SK-N-SH treated with all-trans-retinoic acid at 6 μM for 48 hours (cell line): ENCODE data around the gene CEP120.

Experiments used
- ATAC-seq: fragments of 200-7000 bp; cut with Tn5 transposase; 3 replicates; pipeline ENCODE4 v1.9.1; 2020; ENCODE audit warnings: mild to moderate bottlenecking, moderate library complexity
- ARNTL ChIP-seq: fragments of 450-650 bp; formaldehyde crosslinking; IDR thresholded peaks from 2 replicates; pipeline ENCODE4 v1.5.0; 2020; ENCODE audit warnings: low read depth, mild to moderate bottlenecking, moderate library complexity, borderline replicate concordance
- BACH2 ChIP-seq: fragments of 250-450 bp; sonication (Bioruptor Pico); IDR thresholded peaks from 2 replicates; pipeline ENCODE4 v1.9.0; 2021; ENCODE audit warnings: mild to moderate bottlenecking, borderline replicate concordance
- CSDC2 ChIP-seq: fragments of 250-450 bp; sonication (Bioruptor Pico); IDR thresholded peaks from 2 replicates; pipeline ENCODE4 v1.5.0; 2020; ENCODE audit warnings: mild to moderate bottlenecking, moderate library complexity
- GLIS3 ChIP-seq: fragments of 250-450 bp; sonication (Bioruptor Pico); IDR thresholded peaks from 2 replicates; pipeline ENCODE4 v1.5.0; 2020; ENCODE audit warnings: mild to moderate bottlenecking, moderate library complexity
- ISL1 ChIP-seq: fragments of 250-450 bp; sonication (Bioruptor Pico); IDR thresholded peaks from 2 replicates; pipeline ENCODE4 v2.1.2; 2022; ENCODE audit warnings: mild to moderate bottlenecking, moderate library complexity
- OSR1 ChIP-seq: fragments of 250-450 bp; sonication (Bioruptor Pico); IDR thresholded peaks from 2 replicates; pipeline ENCODE4 v1.8.0; 2022; ENCODE audit warnings: moderate library complexity, mild to moderate bottlenecking, inconsistent platforms
- PPARA ChIP-seq: fragments of 250-450 bp; sonication (Bioruptor Pico); IDR thresholded peaks from 2 replicates; pipeline ENCODE4 v1.5.0; 2020; ENCODE audit warnings: mild to moderate bottlenecking, borderline replicate concordance
- RARB ChIP-seq: fragments of 250-450 bp; sonication (Bioruptor Pico); IDR thresholded peaks from 2 replicates; pipeline ENCODE4 v1.8.0; 2021; ENCODE audit warnings: mild to moderate bottlenecking, moderate library complexity
- SNAI2 ChIP-seq: fragments of 250-450 bp; sonication (Bioruptor Pico); IDR thresholded peaks from 2 replicates; pipeline ENCODE4 v1.5.0; 2020; ENCODE audit warnings: mild to moderate bottlenecking, moderate library complexity
- TCF4 ChIP-seq: fragments of 250-450 bp; sonication (Bioruptor Pico); IDR thresholded peaks from 2 replicates; pipeline ENCODE4 v1.8.0; 2021; ENCODE audit warnings: mild to moderate bottlenecking, moderate library complexity, borderline replicate concordance
- TOX ChIP-seq: fragments of 250-450 bp; sonication (Bioruptor Pico); IDR thresholded peaks from 2 replicates; pipeline ENCODE4 v1.8.0; 2021; ENCODE audit warnings: mild to moderate bottlenecking, moderate library complexity, borderline replicate concordance
- ZC3H10 ChIP-seq: fragments of 250-450 bp; sonication (Bioruptor Pico); IDR thresholded peaks from 2 replicates; pipeline ENCODE4 v1.5.1; 2021; ENCODE audit warnings: mild to moderate bottlenecking, moderate library complexity
- ZFP3 ChIP-seq: fragments of 250-450 bp; sonication (Bioruptor Pico); IDR thresholded peaks from 2 replicates; pipeline ENCODE4 v1.5.0; 2020; ENCODE audit warnings: mild to moderate bottlenecking, moderate library complexity
- ZFP30 ChIP-seq: fragments of 450-650 bp; formaldehyde crosslinking; IDR thresholded peaks from 2 replicates; pipeline ENCODE4 v1.5.0; 2022; ENCODE audit warnings: mild to moderate bottlenecking, moderate library complexity
- ZNF565 ChIP-seq: fragments of 450-650 bp; formaldehyde crosslinking; conservative IDR thresholded peaks from 2 replicates; pipeline ENCODE4 v1.5.0; 2020; ENCODE audit warnings: low read depth, mild to moderate bottlenecking, moderate library complexity
- ZNF70 ChIP-seq: fragments of 450-650 bp; formaldehyde crosslinking; IDR thresholded peaks from 2 replicates; pipeline ENCODE4 v1.5.0; 2020; ENCODE audit warnings: mild to moderate bottlenecking, moderate library complexity
- ZNF8 ChIP-seq: fragments of 450-650 bp; formaldehyde crosslinking; IDR thresholded peaks from 2 replicates; pipeline ENCODE4 v1.5.0; 2020; ENCODE audit warnings: mild to moderate bottlenecking, moderate library complexity
- TF ChIP-seq, protein P1 (sequence below): fragments of 250-450 bp; sonication (Bioruptor Pico); IDR thresholded peaks from 2 replicates; pipeline ENCODE4 v1.5.1; 2021; ENCODE audit warnings: mild to moderate bottlenecking, moderate library complexity
- TF ChIP-seq, protein P2 (sequence below): fragments of 250-450 bp; sonication (Bioruptor Pico); IDR thresholded peaks from 2 replicates; pipeline ENCODE4 v1.8.0; 2020; ENCODE audit warnings: mild to moderate bottlenecking, moderate library complexity, borderline replicate concordance
- TF ChIP-seq, protein P3 (sequence below): fragments of 250-450 bp; sonication (Bioruptor Pico); IDR thresholded peaks from 2 replicates; pipeline ENCODE4 v1.5.1; 2020; ENCODE audit warnings: low read depth, mild to moderate bottlenecking, moderate library complexity
- TF ChIP-seq, protein P4 (sequence below): fragments of 250-450 bp; sonication (Bioruptor Pico); IDR thresholded peaks from 2 replicates; pipeline ENCODE4 v1.8.0; 2021; ENCODE audit warnings: low read depth, mild to moderate bottlenecking, moderate library complexity, borderline replicate concordance

CEP120 gene

DNA sequence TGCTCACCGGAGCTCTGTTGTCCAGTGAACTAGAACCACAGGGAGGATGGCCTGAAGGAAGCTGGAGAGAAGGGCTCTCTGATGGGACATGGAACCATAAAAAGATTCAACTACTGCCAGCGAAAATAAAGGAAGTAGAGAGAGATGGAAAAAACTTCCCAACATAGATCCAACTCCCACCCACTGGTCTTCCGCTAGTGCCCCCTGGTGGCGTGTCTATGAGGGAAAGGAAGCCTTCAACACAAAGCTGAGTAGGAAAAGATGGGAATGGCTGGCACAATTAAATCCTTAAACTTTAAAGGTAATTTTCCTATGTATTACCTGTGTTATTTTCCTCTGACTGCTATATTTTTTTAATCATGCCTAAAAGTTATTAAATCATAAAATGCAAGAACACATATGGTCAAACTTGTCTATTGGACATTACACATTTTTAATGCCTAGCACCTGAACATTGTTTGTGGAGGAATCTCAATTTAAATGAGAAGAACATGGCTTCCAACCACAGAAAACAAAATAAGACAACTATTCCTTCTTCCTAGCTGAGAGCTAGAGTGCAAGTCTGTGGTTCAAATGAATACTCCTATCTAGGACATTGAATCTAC is 51.5 kb downstream of the CEP120 start (continued):
- TF ChIP-seq BACH2 (CRISPR knock-in tag), result no peak
- no peak for TF ChIP-seq TCF4 (CRISPR knock-in tag)
- TF ChIP-seq ZNF8, result no peak
- TF ChIP-seq ZNF565 (CRISPR knock-in tag), result no peak

DNA sequence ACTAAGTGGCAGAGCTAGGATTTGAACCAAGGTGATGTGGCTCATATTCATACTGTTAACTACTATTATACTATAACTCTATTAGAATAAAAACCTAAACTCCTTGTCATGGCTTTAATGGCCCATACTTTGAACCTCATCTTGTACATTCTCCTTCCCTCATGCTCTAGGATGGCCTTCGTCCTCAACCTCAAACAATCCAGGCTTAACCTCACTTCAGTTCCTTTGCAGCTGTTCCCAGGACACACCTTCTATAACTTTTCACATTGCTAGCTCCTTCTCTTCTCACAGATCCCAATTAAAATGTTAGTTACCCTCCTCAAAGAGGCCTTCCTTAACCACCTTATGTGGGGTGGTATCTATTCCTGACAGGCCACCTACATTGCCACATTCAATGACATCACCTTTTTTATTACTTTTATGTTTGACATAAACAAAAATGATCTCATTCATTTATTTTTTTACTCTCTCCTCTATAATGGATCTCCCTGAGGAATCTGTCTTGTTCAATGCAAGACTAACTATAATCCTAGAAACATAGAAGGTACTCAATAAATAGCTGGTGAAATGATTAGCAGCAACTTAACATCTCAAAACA is 53.7 kb downstream of the CEP120 start:
- TF ChIP-seq, protein P1, sequence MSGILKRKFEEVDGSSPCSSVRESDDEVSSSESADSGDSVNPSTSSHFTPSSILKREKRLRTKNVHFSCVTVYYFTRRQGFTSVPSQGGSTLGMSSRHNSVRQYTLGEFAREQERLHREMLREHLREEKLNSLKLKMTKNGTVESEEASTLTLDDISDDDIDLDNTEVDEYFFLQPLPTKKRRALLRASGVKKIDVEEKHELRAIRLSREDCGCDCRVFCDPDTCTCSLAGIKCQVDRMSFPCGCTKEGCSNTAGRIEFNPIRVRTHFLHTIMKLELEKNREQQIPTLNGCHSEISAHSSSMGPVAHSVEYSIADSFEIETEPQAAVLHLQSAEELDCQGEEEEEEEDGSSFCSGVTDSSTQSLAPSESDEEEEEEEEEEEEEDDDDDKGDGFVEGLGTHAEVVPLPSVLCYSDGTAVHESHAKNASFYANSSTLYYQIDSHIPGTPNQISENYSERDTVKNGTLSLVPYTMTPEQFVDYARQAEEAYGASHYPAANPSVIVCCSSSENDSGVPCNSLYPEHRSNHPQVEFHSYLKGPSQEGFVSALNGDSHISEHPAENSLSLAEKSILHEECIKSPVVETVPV (CRISPR knock-in tag), result no peak
- TF ChIP-seq TCF4 (CRISPR knock-in tag) (no peak), CSDC2 (no peak), PPARA (CRISPR knock-in tag) (no peak), TOX (CRISPR knock-in tag) (no peak), SNAI2 (CRISPR knock-in tag) (no peak), GLIS3 (CRISPR knock-in tag) (no peak), BACH2 (CRISPR knock-in tag) (no peak), RARB (CRISPR knock-in tag) (no peak), ZFP3 (no peak), ZNF70 (CRISPR knock-in tag) (no peak), ZFP30 (no peak), ZNF565 (CRISPR knock-in tag) (no peak), ZC3H10 (CRISPR knock-in tag) (no peak), ISL1 (CRISPR knock-in tag) (no peak), ARNTL (CRISPR knock-in tag) (no peak)
- TF ChIP-seq, protein P2, sequence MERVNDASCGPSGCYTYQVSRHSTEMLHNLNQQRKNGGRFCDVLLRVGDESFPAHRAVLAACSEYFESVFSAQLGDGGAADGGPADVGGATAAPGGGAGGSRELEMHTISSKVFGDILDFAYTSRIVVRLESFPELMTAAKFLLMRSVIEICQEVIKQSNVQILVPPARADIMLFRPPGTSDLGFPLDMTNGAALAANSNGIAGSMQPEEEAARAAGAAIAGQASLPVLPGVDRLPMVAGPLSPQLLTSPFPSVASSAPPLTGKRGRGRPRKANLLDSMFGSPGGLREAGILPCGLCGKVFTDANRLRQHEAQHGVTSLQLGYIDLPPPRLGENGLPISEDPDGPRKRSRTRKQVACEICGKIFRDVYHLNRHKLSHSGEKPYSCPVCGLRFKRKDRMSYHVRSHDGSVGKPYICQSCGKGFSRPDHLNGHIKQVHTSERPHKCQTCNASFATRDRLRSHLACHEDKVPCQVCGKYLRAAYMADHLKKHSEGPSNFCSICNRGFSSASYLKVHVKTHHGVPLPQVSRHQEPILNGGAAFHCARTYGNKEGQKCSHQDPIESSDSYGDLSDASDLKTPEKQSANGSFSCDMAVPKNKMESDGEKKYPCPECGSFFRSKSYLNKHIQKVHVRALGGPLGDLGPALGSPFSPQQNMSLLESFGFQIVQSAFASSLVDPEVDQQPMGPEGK (CRISPR knock-in tag), result no peak
- TF ChIP-seq, protein P3, sequence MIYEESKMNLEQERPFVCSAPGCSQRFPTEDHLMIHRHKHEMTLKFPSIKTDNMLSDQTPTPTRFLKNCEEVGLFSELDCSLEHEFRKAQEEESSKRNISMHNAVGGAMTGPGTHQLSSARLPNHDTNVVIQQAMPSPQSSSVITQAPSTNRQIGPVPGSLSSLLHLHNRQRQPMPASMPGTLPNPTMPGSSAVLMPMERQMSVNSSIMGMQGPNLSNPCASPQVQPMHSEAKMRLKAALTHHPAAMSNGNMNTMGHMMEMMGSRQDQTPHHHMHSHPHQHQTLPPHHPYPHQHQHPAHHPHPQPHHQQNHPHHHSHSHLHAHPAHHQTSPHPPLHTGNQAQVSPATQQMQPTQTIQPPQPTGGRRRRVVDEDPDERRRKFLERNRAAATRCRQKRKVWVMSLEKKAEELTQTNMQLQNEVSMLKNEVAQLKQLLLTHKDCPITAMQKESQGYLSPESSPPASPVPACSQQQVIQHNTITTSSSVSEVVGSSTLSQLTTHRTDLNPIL, result no peak
- TF ChIP-seq, protein P4, sequence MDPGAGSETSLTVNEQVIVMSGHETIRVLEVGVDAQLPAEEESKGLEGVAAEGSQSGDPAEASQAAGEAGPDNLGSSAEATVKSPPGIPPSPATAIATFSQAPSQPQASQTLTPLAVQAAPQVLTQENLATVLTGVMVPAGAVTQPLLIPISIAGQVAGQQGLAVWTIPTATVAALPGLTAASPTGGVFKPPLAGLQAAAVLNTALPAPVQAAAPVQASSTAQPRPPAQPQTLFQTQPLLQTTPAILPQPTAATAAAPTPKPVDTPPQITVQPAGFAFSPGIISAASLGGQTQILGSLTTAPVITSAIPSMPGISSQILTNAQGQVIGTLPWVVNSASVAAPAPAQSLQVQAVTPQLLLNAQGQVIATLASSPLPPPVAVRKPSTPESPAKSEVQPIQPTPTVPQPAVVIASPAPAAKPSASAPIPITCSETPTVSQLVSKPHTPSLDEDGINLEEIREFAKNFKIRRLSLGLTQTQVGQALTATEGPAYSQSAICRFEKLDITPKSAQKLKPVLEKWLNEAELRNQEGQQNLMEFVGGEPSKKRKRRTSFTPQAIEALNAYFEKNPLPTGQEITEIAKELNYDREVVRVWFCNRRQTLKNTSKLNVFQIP (CRISPR knock-in tag), result no peak
- ATAC-seq, result no peak

DNA sequence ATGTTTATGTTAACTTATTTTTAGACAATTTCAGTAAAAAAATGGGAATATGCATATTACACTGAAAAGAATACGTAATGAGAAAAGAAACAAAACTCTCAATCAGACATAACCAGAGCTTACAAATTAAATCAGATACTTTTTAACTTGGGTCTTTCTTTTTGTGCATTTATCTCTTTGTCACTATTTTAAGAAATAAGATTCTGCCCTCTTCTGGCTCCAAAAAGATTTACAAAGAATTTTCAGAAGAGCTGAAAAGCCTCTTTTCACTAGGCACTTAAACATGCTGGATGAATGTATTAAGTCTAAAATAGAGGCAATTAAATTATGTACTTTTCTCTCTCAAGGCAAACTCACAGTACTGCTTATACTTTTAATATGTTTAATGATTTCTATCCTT is 55.5 kb downstream of the CEP120 start:
- TF ChIP-seq ZC3H10 (CRISPR knock-in tag) (no peak), OSR1 (CRISPR knock-in tag) (no peak), TCF4 (CRISPR knock-in tag) (no peak), BACH2 (CRISPR knock-in tag) (no peak)
- TF ChIP-seq, protein P4 (CRISPR knock-in tag), result no peak
- no peak for ATAC-seq
